SK-N-SH (cell line): Measurements from ENCODE around the gene ZNRD2. TPM values are rescaled to one million over a fixed set of nuclear protein-coding genes. Genes with fewer than 3 reads are reported as not detected.

Experiments
- CTCF ChIA-PET: fragments of 300-600, 350-600 bp; formaldehyde crosslinking; extraction: SDS; loops from one replicate; lab custom pipeline; 2021; lab: Yijun Ruan, JAX
- POLR2A ChIA-PET: fragments of 350-600 bp; sonication (Branson Sonifier 250); formaldehyde crosslinking; extraction: SDS; loops from one replicate; lab custom pipeline; 2020; ENCODE audit warnings: antibody characterized with exemption, inconsistent platforms; lab: Yijun Ruan, JAX
- DNase-seq: peaks from one replicate; pipeline ENCODE4 v3.0.0; 2012
- H2AFZ ChIP-seq: fragments of 200-600 bp; sonication (generic); 2 replicates; pipeline ENCODE4 v1.8.1; 2016; ENCODE audit warnings: antibody characterized with exemption, mild to moderate bottlenecking, low read depth
- H3F3A ChIP-seq: fragments of 200-600 bp; sonication (generic); replicated peaks from 2 replicates; pipeline ENCODE3; 2016; ENCODE audit warnings: antibody characterized with exemption, mild to moderate bottlenecking; ENCODE audit not compliant: insufficient read depth
- H3K27ac ChIP-seq, 2 experiments: fragments of 200-500 bp in 1 of 2; fragments of 200-600 bp in 1 of 2; sonication (Bioruptor generic) in 1 of 2; sonication (generic), shearing (Covaris generic) in 1 of 2; 2 replicates each; pipeline versions ENCODE4 v1.5.1 to v1.6.1; 2014 to 2016; ENCODE audit warnings: low read depth in 2 of 2, inconsistent platforms in 1 of 2, low read length in 1 of 2, mild to moderate bottlenecking in 1 of 2, mixed read lengths in 1 of 2
- H3K27me3 ChIP-seq: fragments of 200-600 bp; sonication (generic), shearing (Covaris generic); 2 replicates; pipeline ENCODE4 v1.6.1; 2016; ENCODE audit warnings: mixed run types; ENCODE audit not compliant: insufficient read depth
- H3K36me3 ChIP-seq, 2 experiments: fragments of 200-500 bp in 1 of 2; fragments of 200-600 bp in 1 of 2; sonication (Bioruptor generic) in 1 of 2; sonication (generic) in 1 of 2; replicated peaks in 1 of 2; 2 replicates each; pipeline versions ENCODE3 to v1.5.1; 2014 to 2016; ENCODE audit warnings: low read length in 1 of 2, mild to moderate bottlenecking in 1 of 2; ENCODE audit not compliant: insufficient read depth in 2 of 2, control insufficient read depth in 1 of 2
- H3K4me1 ChIP-seq, 2 experiments: fragments of 200-500 bp in 1 of 2; fragments of 200-600 bp in 1 of 2; sonication (Bioruptor generic) in 1 of 2; sonication (generic), shearing (Covaris generic) in 1 of 2; 2 replicates each; pipeline versions ENCODE4 v1.5.1 to v1.6.1; 2014 to 2016; ENCODE audit warnings: low read depth in 1 of 2, low read length in 1 of 2, mixed run types in 1 of 2; ENCODE audit not compliant: insufficient read depth in 2 of 2, control insufficient read depth in 1 of 2
- H3K4me2 ChIP-seq: fragments of 200-600 bp; sonication (generic), shearing (Covaris generic); 2 replicates; pipeline ENCODE4 v1.6.1; 2017; ENCODE audit warnings: mixed run types
- H3K4me3 ChIP-seq, 2 experiments: fragments of 200-500 bp in 1 of 2; fragments of 200-600 bp in 1 of 2; sonication (Bioruptor generic) in 1 of 2; sonication (generic), shearing (Covaris generic) in 1 of 2; 2 replicates each; pipeline versions ENCODE4 v1.5.1 to v1.8.1; 2014 to 2016; ENCODE audit warnings: low read depth in 2 of 2, inconsistent platforms in 1 of 2, low read length in 1 of 2, mild to moderate bottlenecking in 1 of 2, mixed read lengths in 1 of 2, moderate library complexity in 1 of 2
- H3K79me2 ChIP-seq: fragments of 200-600 bp; sonication (generic); 2 replicates; pipeline ENCODE4 v1.8.1; 2017; ENCODE audit warnings: mild to moderate bottlenecking; ENCODE audit not compliant: insufficient read depth
- H3K9ac ChIP-seq: fragments of 200-600 bp; sonication (generic); 2 replicates; pipeline ENCODE4 v1.6.1; 2017; ENCODE audit warnings: mixed run types
- H3K9me2 ChIP-seq: fragments of 200-600 bp; sonication (generic); 2 replicates; pipeline ENCODE4 v1.6.1; 2017; ENCODE audit warnings: mixed run types
- H3K9me3 ChIP-seq: fragments of 200-600 bp; sonication (generic); 2 replicates; pipeline ENCODE4 v1.6.1; 2017; ENCODE audit warnings: mixed run types, mild to moderate bottlenecking, moderate library complexity
- H4K20me1 ChIP-seq: fragments of 200-600 bp; sonication (generic); 2 replicates; pipeline ENCODE4 v1.6.1; 2017; ENCODE audit warnings: mild to moderate bottlenecking, mixed run types; ENCODE audit not compliant: insufficient read depth
- CHD2 ChIP-seq: fragments of 150-350 bp; IDR thresholded peaks from 2 replicates; pipeline ENCODE4 v1.6.1; 2018; ENCODE audit warnings: low read length; ENCODE audit not compliant: partially characterized antibody
- CTCF ChIP-seq: fragments of 200-600 bp; sonication (generic); IDR thresholded peaks from 2 replicates; pipeline ENCODE4 v1.6.1; 2017; ENCODE audit warnings: antibody characterized with exemption, mild to moderate bottlenecking, moderate library complexity
- EZH2phosphoT487 ChIP-seq: fragments of 200-600 bp; sonication (generic); IDR thresholded peaks from 2 replicates; pipeline ENCODE4 v1.6.1; 2017; ENCODE audit warnings: low read depth, mixed run types, mild to moderate bottlenecking, antibody characterized with exemption, moderate library complexity, borderline replicate concordance
- FOXJ3 ChIP-seq: sonication (generic); formaldehyde crosslinking; IDR thresholded peaks from 2 replicates; pipeline ENCODE4 v1.5.1; 2020; ENCODE audit warnings: mild to moderate bottlenecking, missing genetic modification reagents
- GABPA ChIP-seq: IDR thresholded peaks from 2 replicates; pipeline ENCODE4 v1.4.0; 2012; ENCODE audit warnings: low read depth, mild to moderate bottlenecking
- JUND ChIP-seq: IDR thresholded peaks from 2 replicates; pipeline ENCODE4 v1.4.0; 2012
- MAX ChIP-seq: IDR thresholded peaks from 2 replicates; pipeline ENCODE4 v1.4.0; 2012; ENCODE audit warnings: low read depth
- NRF1 ChIP-seq: IDR thresholded peaks from 2 replicates; pipeline ENCODE4 v1.6.1; 2012; ENCODE audit warnings: low read depth, mild to moderate bottlenecking, low read length
- PBX3 ChIP-seq: IDR thresholded peaks from 2 replicates; pipeline ENCODE4; 2012
- POLR2AphosphoS5 ChIP-seq: IDR thresholded peaks from 2 replicates; pipeline ENCODE4 v1.6.1; 2012; ENCODE audit warnings: low read depth, low read length
- RAD21 ChIP-seq: IDR thresholded peaks from 2 replicates; pipeline ENCODE4 v1.6.1; 2012; ENCODE audit warnings: mild to moderate bottlenecking, low read length
- RCOR1 ChIP-seq: fragments of 150-350 bp; IDR thresholded peaks from 2 replicates; pipeline ENCODE4 v1.6.1; 2017; ENCODE audit warnings: antibody characterized with exemption, low read length
- SMC3 ChIP-seq: IDR thresholded peaks from 2 replicates; pipeline ENCODE4 v1.6.1; 2012; ENCODE audit warnings: low read depth, low read length, improper control_type of control experiment
- TAF1 ChIP-seq: IDR thresholded peaks from 2 replicates; pipeline ENCODE4 v1.6.1; 2012; ENCODE audit warnings: low read depth, mild to moderate bottlenecking, low read length, moderate library complexity, borderline replicate concordance
- TCF12 ChIP-seq: IDR thresholded peaks from 2 replicates; pipeline ENCODE4 v1.4.0; 2012
- TEAD4 ChIP-seq: IDR thresholded peaks from 2 replicates; pipeline ENCODE4 v1.4.0; 2012; ENCODE audit warnings: mild to moderate bottlenecking, borderline replicate concordance; ENCODE audit not compliant: insufficient read depth
- USF2 ChIP-seq: fragments of 150-350 bp; IDR thresholded peaks from 2 replicates; pipeline ENCODE4 v1.6.1; 2017; ENCODE audit warnings: antibody characterized with exemption, low read length, low read depth, borderline replicate concordance
- YY1 ChIP-seq: IDR thresholded peaks from 2 replicates; pipeline ENCODE4 v1.4.0; 2012; ENCODE audit warnings: low read depth, mild to moderate bottlenecking
- ZBTB33 ChIP-seq: IDR thresholded peaks from 2 replicates; pipeline ENCODE4 v1.4.0; 2012; ENCODE audit warnings: low read depth, borderline replicate concordance
- WGBS: methylation state at CpG from one replicate; pipeline ENCODE4 v1.1.6; 2017; ENCODE audit warnings: low lambda C conversion rate; 5-methylcytosine and 5-hydroxymethylcytosine counted together
- polyA plus RNA-seq, 3 experiments: library from polyadenylated mRNA; depleted of rRNA; stranded (reverse); fragments of >200 nt; gene quantifications; 2 replicates each; pipeline ENCODE4 v1.2.3, GENCODE V29; 2012

Gene ZNRD2
- polyA plus RNA-seq, 1 of the 3 experiments (the other 2 are of a cell fraction) = 78.1 TPM

GRCh38 chr11:65565624-65566453 is 4.4 kb upstream of the ZNRD2 start:
- no peak for DNase-seq
- TF ChIP-seq SMC3 (no peak), USF2 (no peak), TAF1 (no peak), FOXJ3 (CRISPR knock-in tag) (no peak), JUND (no peak), EZH2phosphoT487 (no peak), TEAD4 (no peak), MAX (no peak), ZBTB33 (no peak), PBX3 (no peak), POLR2AphosphoS5 (no peak), RCOR1 (no peak), GABPA (no peak), TCF12 (no peak), CHD2 (no peak), RAD21 (no peak), YY1 (no peak), NRF1 (no peak), CTCF (no peak)
- H3K79me2 ChIP-seq = peaks cover 36% of the 10 kb centered on the region
- H2AFZ ChIP-seq = no peak overlapping the region
- ChIA-PET POLR2A (no interaction called here), CTCF (interaction anchor here (1.3 to 13.6 kb wide), 4 partner anchors 14 to 39 kb away, joined by 3 to 295 read pairs (median 10); no protein-coding TSS in a partner anchor)
- H3K9ac ChIP-seq = 0 out of 2 replicates have a peak overlapping the region, but pooled peaks have one; percentile 18
- H3K9me3 ChIP-seq = no peaks in the 10 kb centered on the region
- no peak overlapping the region for H3K4me3 ChIP-seq
- no peak overlapping the region; the same call in 1 of the 2 replicates for H3K4me2 ChIP-seq
- H4K20me1 ChIP-seq = no peaks in the 10 kb centered on the region
- H3K9me2 ChIP-seq = no peaks in the 10 kb centered on the region
- H3K4me1 ChIP-seq = peaks cover 25 to 36% of the 10 kb centered on the region in 2 experiments; a peak in 3 of 4 replicates
- WGBS = 92% methylated on average over 7 of the region's 7 CpGs
- no peaks in the 10 kb centered on the region for H3K36me3 ChIP-seq
- H3K27me3 ChIP-seq = no peaks in the 10 kb centered on the region
- peaks cover 43% of the 10 kb centered on the region for H3F3A ChIP-seq
- H3K27ac ChIP-seq = peak overlapping the region in 1 of 2 experiments; percentile 34; a peak in 1 of 4 replicates
